ENCODE results near the gene ARHGEF7.

- no peak for TF ChIP-seq POLR2A (IDR thresholded peaks at IDR 0.05)
- no peak for TF ChIP-seq CTCF (IDR thresholded peaks at IDR 0.05)
- TF ChIP-seq POLR2AphosphoS5 (IDR thresholded peaks at IDR 0.05; ENCODE audit: insufficient read depth in 1 of 2, low read depth in 1 of 2): no peak
Measured at GRCh38 chr13:111287201-111287600, 172.1 kb downstream of the ARHGEF7 start.

Measured in vagina (tissue), 2 donors.